K562 (cell line): Measurements from ENCODE around the gene CDK11B. TPM values are rescaled to one million over a fixed set of nuclear protein-coding genes. Genes with fewer than 3 reads are reported as not detected.

ENCODE experiments used
- ARHGAP35 ChIP-seq: fragments of 450-650 bp; IDR thresholded peaks from 2 replicates; pipeline ENCODE4 v1.6.1; 2018; ENCODE audit not compliant: partially characterized antibody
- CHD1 ChIP-seq: fragments of 200-600 bp; sonication (generic); IDR thresholded peaks from one replicate; pipeline ENCODE4 v1.6.1; 2012; ENCODE audit warnings: mild to moderate bottlenecking, moderate library complexity, low read length, inconsistent platforms
- ETV6 ChIP-seq, 3 experiments: fragments of 150-350 bp in 1 of 3; sonication (generic) in 1 of 3; formaldehyde crosslinking in 1 of 3; IDR thresholded peaks; 2 replicates each; pipeline versions ENCODE4 v1.6.1 to v1.8.0; 2014 to 2022; ENCODE audit warnings: borderline replicate concordance in 2 of 3, low read depth in 2 of 3, antibody characterized with exemption in 1 of 3, low read length in 1 of 3, mild to moderate bottlenecking in 1 of 3, missing genetic modification reagents in 1 of 3
- HDAC8 ChIP-seq: fragments of 450-650 bp; IDR thresholded peaks from 2 replicates; pipeline ENCODE4 v1.6.1; 2016; ENCODE audit warnings: mild to moderate bottlenecking, missing genetic modification characterization, moderate library complexity, missing compliant biosample characterization
- KDM4B ChIP-seq, 2 experiments: fragments of 450-650 bp in 1 of 2; sonication (generic) in 1 of 2; IDR thresholded peaks; 2 replicates each; pipeline ENCODE4 v1.6.1; 2016 to 2017; ENCODE audit warnings: borderline replicate concordance in 2 of 2, antibody characterized with exemption in 1 of 2, low read depth in 1 of 2, mild to moderate bottlenecking in 1 of 2
- MTA3 ChIP-seq: fragments of 450-650 bp; formaldehyde crosslinking; IDR thresholded peaks from 2 replicates; pipeline ENCODE4 v1.6.1; 2017; ENCODE audit warnings: mild to moderate bottlenecking, borderline replicate concordance
- NEUROD1 ChIP-seq: fragments of 150-350 bp; IDR thresholded peaks from 2 replicates; pipeline ENCODE4 v1.6.1; 2014; ENCODE audit warnings: borderline replicate concordance, low read length, low read depth; ENCODE audit not compliant: partially characterized antibody
- SMARCA5 ChIP-seq: fragments of 450-650 bp; IDR thresholded peaks from 2 replicates; pipeline ENCODE4 v1.6.1; 2016
- SP2 ChIP-seq: IDR thresholded peaks from 2 replicates; pipeline ENCODE4 v1.6.1; 2011; ENCODE audit warnings: mild to moderate bottlenecking, low read depth, low read length, moderate library complexity; ENCODE audit not compliant: poor library complexity, severe bottlenecking; ENCODE audit errors: extremely low read depth
- ZKSCAN3 ChIP-seq: fragments of 250-450 bp; sonication (Bioruptor Pico); IDR thresholded peaks from 2 replicates; pipeline ENCODE4 v1.4.0; 2020
- ZNF184 ChIP-seq: sonication (generic); formaldehyde crosslinking; IDR thresholded peaks from 2 replicates; pipeline ENCODE4 v1.5.0; 2020; ENCODE audit warnings: missing genetic modification reagents
- polyA plus RNA-seq, 8 experiments: library from polyadenylated mRNA; depleted of rRNA in 4 of 8; stranded (reverse) in 5 of 8; unstranded in 3 of 8; fragments of >200 nt; fragmentation: Nextera tagmentation in 2 of 8; fragmentation: Illumina TruSeq in 1 of 8; extraction: Ambion mirVana in 2 of 8; extraction: Trizol in 1 of 8; gene quantifications; 2 replicates each; pipeline versions ENCODE4 v1.2.1 to v1.2.3, GENCODE V29; 2011 to 2014; ENCODE audit warnings: inconsistent platforms in 1 of 8, missing spikeins in 1 of 8
- total RNA-seq, 7 experiments: library from RNA; depleted of rRNA in 6 of 7; stranded (reverse); fragments of >200 nt in 6 of 7; fragmentation: Illumina TruSeq in 2 of 7; extraction: Trizol in 2 of 7; gene quantifications; 2 replicates each; pipeline versions ENCODE4 v1.2.1 to v1.2.3, GENCODE V29; 2011 to 2021; ENCODE audit warnings: low replicate concordance in 1 of 7
- TF ChIP-seq, protein P1 (sequence below): fragments of 250-450 bp; sonication (Bioruptor Pico); IDR thresholded peaks from 2 replicates; pipeline ENCODE4 v1.4.0; 2020
- TF ChIP-seq, protein P2 (sequence below), 2 experiments: fragments of 150-350 bp in 1 of 2; IDR thresholded peaks; 2 replicates each; pipeline ENCODE4 v1.6.1; 2012 to 2016; ENCODE audit warnings: low read depth in 2 of 2, low read length in 2 of 2, mild to moderate bottlenecking in 1 of 2, moderate library complexity in 1 of 2
- TF ChIP-seq, protein P3 (sequence below): fragments of 250-450 bp; sonication (Bioruptor Pico); IDR thresholded peaks from 2 replicates; pipeline ENCODE4 v1.4.0; 2020; ENCODE audit warnings: borderline replicate concordance

CDK11B gene
- total and polyA plus RNA-seq, 9 of the 15 experiments (the other 6 are each of a cell fraction or from before 2014, with no cell fraction given) = 2.8 to 52.2 (median 19.5) TPM

DNA sequence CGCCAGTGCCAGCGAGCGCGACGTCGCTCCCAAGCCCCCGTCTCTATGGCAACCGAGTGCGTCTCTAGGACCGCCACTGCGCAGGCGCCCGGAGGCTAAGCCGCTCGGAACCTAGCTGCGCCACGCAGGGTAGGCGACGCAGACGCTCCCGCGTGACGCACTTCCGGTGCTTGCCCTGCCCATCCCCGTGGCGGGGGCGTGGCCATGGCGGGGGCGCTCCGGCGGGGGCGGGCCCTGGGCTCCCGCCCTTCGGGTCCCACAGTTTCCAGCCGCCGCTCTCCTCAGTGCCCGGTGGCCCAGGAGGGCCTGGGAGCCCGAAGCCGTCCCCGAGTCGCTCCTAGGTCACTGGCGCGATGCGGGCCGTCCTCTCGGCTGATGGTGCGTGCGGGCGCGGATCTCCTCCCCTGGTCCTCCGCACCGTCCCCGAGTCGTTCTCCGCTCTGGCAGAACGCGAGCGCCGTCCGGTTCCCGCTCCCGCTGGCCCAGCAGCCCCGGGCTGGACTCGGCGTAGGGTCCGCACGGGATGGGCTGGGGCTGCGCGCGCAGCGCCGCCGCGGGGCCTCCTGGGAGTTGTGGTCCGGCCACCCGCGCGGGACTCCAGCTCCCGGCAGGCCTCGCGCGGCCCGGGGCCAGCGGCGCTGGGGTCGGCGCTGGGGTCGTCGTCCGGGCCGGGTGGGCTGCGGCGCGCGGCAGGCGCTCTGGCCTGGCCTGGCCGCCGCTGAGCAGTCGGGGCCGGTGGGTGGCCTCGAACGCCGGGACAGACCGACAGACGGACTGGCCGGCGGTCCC lies 43.4 kb downstream of the CDK11B start, which contains the start of gene MIB2 (continued):
- TF ChIP-seq, protein P1, sequence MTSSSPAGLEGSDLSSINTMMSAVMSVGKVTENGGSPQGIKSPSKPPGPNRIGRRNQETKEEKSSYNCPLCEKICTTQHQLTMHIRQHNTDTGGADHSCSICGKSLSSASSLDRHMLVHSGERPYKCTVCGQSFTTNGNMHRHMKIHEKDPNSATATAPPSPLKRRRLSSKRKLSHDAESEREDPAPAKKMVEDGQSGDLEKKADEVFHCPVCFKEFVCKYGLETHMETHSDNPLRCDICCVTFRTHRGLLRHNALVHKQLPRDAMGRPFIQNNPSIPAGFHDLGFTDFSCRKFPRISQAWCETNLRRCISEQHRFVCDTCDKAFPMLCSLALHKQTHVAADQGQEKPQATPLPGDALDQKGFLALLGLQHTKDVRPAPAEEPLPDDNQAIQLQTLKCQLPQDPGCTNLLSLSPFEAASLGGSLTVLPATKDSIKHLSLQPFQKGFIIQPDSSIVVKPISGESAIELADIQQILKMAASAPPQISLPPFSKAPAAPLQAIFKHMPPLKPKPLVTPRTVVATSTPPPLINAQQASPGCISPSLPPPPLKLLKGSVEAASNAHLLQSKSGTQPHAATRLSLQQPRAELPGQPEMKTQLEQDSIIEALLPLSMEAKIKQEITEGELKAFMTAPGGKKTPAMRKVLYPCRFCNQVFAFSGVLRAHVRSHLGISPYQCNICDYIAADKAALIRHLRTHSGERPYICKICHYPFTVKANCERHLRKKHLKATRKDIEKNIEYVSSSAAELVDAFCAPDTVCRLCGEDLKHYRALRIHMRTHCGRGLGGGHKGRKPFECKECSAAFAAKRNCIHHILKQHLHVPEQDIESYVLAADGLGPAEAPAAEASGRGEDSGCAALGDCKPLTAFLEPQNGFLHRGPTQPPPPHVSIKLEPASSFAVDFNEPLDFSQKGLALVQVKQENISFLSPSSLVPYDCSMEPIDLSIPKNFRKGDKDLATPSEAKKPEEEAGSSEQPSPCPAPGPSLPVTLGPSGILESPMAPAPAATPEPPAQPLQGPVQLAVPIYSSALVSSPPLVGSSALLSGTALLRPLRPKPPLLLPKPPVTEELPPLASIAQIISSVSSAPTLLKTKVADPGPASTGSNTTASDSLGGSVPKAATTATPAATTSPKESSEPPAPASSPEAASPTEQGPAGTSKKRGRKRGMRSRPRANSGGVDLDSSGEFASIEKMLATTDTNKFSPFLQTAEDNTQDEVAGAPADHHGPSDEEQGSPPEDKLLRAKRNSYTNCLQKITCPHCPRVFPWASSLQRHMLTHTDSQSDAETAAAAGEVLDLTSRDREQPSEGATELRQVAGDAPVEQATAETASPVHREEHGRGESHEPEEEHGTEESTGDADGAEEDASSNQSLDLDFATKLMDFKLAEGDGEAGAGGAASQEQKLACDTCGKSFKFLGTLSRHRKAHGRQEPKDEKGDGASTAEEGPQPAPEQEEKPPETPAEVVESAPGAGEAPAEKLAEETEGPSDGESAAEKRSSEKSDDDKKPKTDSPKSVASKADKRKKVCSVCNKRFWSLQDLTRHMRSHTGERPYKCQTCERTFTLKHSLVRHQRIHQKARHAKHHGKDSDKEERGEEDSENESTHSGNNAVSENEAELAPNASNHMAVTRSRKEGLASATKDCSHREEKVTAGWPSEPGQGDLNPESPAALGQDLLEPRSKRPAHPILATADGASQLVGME (CRISPR knock-in tag) = no peak
- TF ChIP-seq HDAC8 (tag) (no peak), KDM4B (IDR thresholded peaks at IDR 0.05; ENCODE audit: borderline replicate concordance in 2 of 2, low read depth in 1 of 2) (peak in 1 of 2 experiments; percentile 77; a peak in 1 of 4 replicates), CHD1 (peak; percentile 99), ARHGAP35 (no peak), ZKSCAN3 (CRISPR knock-in tag) (no peak), NEUROD1 (peak; percentile 65), MTA3 (peak; percentile 95; the same call in 1 of the 2 replicates), ETV6 (IDR thresholded peaks at IDR 0.05; ENCODE audit: borderline replicate concordance in 1 of 2, low read depth in 2 of 2, low read length in 1 of 2) (peak in 1 of 2 experiments; percentile 28; a peak in 1 of 4 replicates), ETV6 (CRISPR knock-in tag; IDR thresholded peaks at IDR 0.05; ENCODE audit: borderline replicate concordance) (no peak), SMARCA5 (peak; percentile 88), SP2 (peak; percentile 9), ZNF184 (no peak)
- TF ChIP-seq, protein P2, sequence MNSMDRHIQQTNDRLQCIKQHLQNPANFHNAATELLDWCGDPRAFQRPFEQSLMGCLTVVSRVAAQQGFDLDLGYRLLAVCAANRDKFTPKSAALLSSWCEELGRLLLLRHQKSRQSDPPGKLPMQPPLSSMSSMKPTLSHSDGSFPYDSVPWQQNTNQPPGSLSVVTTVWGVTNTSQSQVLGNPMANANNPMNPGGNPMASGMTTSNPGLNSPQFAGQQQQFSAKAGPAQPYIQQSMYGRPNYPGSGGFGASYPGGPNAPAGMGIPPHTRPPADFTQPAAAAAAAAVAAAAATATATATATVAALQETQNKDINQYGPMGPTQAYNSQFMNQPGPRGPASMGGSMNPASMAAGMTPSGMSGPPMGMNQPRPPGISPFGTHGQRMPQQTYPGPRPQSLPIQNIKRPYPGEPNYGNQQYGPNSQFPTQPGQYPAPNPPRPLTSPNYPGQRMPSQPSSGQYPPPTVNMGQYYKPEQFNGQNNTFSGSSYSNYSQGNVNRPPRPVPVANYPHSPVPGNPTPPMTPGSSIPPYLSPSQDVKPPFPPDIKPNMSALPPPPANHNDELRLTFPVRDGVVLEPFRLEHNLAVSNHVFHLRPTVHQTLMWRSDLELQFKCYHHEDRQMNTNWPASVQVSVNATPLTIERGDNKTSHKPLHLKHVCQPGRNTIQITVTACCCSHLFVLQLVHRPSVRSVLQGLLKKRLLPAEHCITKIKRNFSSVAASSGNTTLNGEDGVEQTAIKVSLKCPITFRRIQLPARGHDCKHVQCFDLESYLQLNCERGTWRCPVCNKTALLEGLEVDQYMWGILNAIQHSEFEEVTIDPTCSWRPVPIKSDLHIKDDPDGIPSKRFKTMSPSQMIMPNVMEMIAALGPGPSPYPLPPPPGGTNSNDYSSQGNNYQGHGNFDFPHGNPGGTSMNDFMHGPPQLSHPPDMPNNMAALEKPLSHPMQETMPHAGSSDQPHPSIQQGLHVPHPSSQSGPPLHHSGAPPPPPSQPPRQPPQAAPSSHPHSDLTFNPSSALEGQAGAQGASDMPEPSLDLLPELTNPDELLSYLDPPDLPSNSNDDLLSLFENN (IDR thresholded peaks at IDR 0.05; ENCODE audit: low read depth in 2 of 2, low read length in 2 of 2) = no peak
- TF ChIP-seq, protein P3, sequence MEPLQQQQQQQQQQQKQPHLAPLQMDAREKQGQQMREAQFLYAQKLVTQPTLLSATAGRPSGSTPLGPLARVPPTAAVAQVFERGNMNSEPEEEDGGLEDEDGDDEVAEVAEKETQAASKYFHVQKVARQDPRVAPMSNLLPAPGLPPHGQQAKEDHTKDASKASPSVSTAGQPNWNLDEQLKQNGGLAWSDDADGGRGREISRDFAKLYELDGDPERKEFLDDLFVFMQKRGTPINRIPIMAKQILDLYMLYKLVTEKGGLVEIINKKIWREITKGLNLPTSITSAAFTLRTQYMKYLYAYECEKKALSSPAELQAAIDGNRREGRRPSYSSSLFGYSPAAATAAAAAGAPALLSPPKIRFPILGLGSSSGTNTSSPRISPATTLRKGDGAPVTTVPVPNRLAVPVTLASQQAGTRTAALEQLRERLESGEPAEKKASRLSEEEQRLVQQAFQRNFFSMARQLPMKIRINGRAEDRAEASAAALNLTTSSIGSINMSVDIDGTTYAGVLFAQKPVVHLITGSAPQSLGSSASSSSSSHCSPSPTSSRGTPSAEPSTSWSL = peak; percentile 71; the same call in 1 of the 2 replicates
